NB4 (cell line): Measurements from ENCODE around the gene MTRR.

Experiments
- DNase-seq: peaks from one replicate; pipeline ENCODE4 v3.0.0; 2010; ENCODE audit warnings: low read depth
- H3K4me3 ChIP-seq: one replicate; pipeline ENCODE4 v1.5.1; 2011; ENCODE audit warnings: mild to moderate bottlenecking, low read depth, low read length, moderate library complexity
- CTCF ChIP-seq: IDR thresholded peaks from one replicate; pipeline ENCODE4 v1.5.1; 2012; ENCODE audit warnings: low read depth, low read length
- MAX ChIP-seq: IDR thresholded peaks from 2 replicates; pipeline ENCODE4 v1.6.1; 2011; ENCODE audit warnings: low read depth, low read length
- MYC ChIP-seq: IDR thresholded peaks from 2 replicates; pipeline ENCODE4 v1.6.1; 2011; ENCODE audit warnings: low read depth, low read length
- POLR2A ChIP-seq: IDR thresholded peaks from 2 replicates; pipeline ENCODE4 v1.6.1; 2011; ENCODE audit warnings: mild to moderate bottlenecking; ENCODE audit not compliant: insufficient read length; ENCODE audit errors: extremely low read depth

The MTRR gene

GRCh38 chr5:7897014-7897600 lies 28.2 kb downstream of the MTRR start:
- peak; percentile 62 for DNase-seq
- TF ChIP-seq MAX, result no peak
- TF ChIP-seq CTCF, result peak; percentile 33
- H3K4me3 ChIP-seq, result no peak overlapping the region

- no peak for TF ChIP-seq POLR2A
- no peak for TF ChIP-seq MYC
- TF ChIP-seq MAX, result no peak
- no peak for TF ChIP-seq CTCF
- DNase-seq, result no peak
- no peak overlapping the region for H3K4me3 ChIP-seq
Measured at GRCh38 chr5:7902201-7902600, 33.3 kb downstream of the MTRR start.

- no peak for DNase-seq
- TF ChIP-seq MYC, result no peak
- no peak overlapping the region for H3K4me3 ChIP-seq
Measured at GRCh38 chr5:7902666-7903625, 34.0 kb downstream of the MTRR start.

- DNase-seq, result no peak
- TF ChIP-seq MYC (no peak), POLR2A (no peak), MAX (no peak)
- H3K4me3 ChIP-seq, result no peak overlapping the region
Measured at GRCh38 chr5:7904170-7904569, 35.2 kb downstream of the MTRR start.

GRCh38 chr5:7907612-7908011 lies 38.7 kb downstream of the MTRR start:
- H3K4me3 ChIP-seq, result no peak overlapping the region
- TF ChIP-seq MYC, result no peak
- TF ChIP-seq POLR2A, result no peak
- TF ChIP-seq CTCF, result no peak
- TF ChIP-seq MAX, result no peak
- no peak for DNase-seq

GRCh38 chr5:7908317-7908716 lies 39.4 kb downstream of the MTRR start:
- TF ChIP-seq CTCF, result no peak
- no peak for DNase-seq
- no peak overlapping the region for H3K4me3 ChIP-seq
